ENCODE data around the gene ATE1.
A peak's percentile ranks its signal among the peaks of the same experiment; 100 is the strongest.

ATE1 gene

DNA sequence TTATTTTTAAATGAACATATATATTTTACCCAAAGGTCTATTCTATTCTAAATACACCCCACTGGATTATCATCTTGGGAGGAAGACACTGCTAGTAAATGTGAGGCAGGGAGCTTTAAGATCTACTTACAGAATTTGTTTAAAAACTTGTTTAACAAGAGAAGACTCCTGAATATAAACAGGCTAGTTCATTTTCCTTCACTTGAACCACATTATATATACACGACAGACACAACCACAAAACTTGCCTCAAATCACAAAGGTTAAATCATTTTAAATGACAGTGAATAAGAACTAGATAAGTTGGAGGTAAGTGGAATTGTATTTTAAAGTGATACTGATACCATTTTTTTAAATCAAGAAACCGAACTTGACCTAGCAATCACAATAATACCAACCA is 109.2 kb downstream of the ATE1 start:
- H3K4me3 Mint-ChIP-seq, result no peak overlapping the region
- no peak overlapping the region for H3K27ac Mint-ChIP-seq
- H3K4me1 Mint-ChIP-seq (ENCODE audit: low read depth), result peaks cover 3% of the 10 kb centered on the region
- H3K9me3 Mint-ChIP-seq, result no peaks in the 10 kb centered on the region
- no peaks in the 10 kb centered on the region for H3K27me3 Mint-ChIP-seq
- H3K36me3 Mint-ChIP-seq (ENCODE audit: low read depth), result peaks cover 33% of the 10 kb centered on the region
- no peak for DNase-seq

DNA sequence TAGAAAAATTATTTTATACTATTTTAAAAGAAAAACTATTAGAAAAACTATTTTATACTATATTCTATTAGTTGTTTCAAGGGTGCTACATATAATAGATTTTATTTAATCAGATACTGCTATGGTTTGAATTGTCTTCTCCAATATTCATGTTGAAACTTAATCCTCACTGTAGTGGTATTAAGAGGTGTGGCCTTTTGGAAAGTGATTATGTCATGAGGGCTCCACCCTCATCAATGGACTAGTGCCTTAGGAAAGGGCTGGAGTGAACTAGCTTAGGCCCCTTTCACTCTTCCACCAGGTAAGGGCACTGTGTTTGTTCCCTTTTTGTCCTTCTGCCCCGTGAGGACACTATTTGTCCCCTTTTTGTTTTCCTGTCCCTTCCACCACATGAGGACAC is 111.6 kb downstream of the ATE1 start:
- Mint-ChIP-seq H3K4me3 (no peak overlapping the region), H3K9me3 (no peaks in the 10 kb centered on the region), H3K4me1 (ENCODE audit: low read depth) (peaks cover 3% of the 10 kb centered on the region), H3K27me3 (no peaks in the 10 kb centered on the region), H3K27ac (no peak overlapping the region), H3K36me3 (ENCODE audit: low read depth) (peaks cover 21% of the 10 kb centered on the region)
- no peak for DNase-seq

DNA sequence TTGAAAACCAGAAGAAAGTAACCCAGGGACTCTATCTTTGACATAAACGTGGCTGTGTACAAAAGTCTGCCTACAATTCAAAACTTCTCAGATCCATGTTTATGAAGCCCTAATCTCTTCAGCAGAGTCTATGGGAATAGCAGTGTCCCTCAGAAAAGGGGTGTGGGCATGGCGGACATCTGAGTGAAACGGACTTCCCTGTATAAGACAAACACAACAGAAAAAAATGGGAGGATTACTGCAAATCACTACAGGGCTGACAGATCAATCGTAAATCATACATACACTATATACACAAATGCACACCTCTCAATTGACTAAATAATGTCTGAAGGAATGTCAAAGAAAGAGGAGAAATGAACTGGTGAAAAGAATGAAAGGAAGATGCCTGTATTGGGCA is 114.0 kb downstream of the ATE1 start:
- no peak overlapping the region for H3K27ac Mint-ChIP-seq
- H3K27me3 Mint-ChIP-seq, result no peaks in the 10 kb centered on the region
- peaks cover 20% of the 10 kb centered on the region for H3K36me3 Mint-ChIP-seq (ENCODE audit: low read depth)
- H3K4me1 Mint-ChIP-seq (ENCODE audit: low read depth), result peaks cover 3% of the 10 kb centered on the region
- no peak overlapping the region for H3K4me3 Mint-ChIP-seq
- no peak for DNase-seq
- H3K9me3 Mint-ChIP-seq, result no peaks in the 10 kb centered on the region

DNA sequence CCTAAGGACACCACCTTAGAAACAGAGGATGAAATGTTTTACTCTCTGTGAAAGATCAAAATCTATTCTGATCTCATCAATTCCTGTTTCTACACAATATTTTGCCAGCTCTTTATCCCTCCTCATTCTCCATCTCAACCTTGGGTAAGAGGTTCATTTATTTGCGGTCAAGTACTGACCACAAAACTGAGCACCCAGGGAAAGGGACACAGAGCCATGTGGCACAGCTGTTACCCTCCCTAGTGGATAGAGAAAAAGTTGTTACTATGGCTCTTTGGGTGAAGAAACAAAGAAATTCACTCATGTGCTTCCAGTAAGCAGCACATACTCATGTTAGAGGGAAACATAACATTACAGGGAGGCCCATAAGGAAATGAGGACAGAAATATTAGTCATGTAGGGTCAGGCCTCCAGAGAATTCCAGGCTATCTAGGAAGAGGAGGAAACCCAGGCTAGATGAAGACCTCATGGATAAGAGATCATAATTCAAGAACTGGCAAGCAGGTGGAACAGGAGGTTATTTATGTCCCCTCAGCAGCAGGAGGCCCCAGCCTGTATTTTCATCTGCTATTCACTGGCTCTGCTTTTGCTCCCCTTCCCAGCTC is 114.5 kb downstream of the ATE1 start:
- Mint-ChIP-seq H3K9me3 (no peaks in the 10 kb centered on the region), H3K27me3 (no peaks in the 10 kb centered on the region), H3K27ac (no peak overlapping the region), H3K4me3 (no peak overlapping the region), H3K4me1 (ENCODE audit: low read depth) (no peaks in the 10 kb centered on the region), H3K36me3 (ENCODE audit: low read depth) (peaks cover 22% of the 10 kb centered on the region)
- no peak for DNase-seq

DNA sequence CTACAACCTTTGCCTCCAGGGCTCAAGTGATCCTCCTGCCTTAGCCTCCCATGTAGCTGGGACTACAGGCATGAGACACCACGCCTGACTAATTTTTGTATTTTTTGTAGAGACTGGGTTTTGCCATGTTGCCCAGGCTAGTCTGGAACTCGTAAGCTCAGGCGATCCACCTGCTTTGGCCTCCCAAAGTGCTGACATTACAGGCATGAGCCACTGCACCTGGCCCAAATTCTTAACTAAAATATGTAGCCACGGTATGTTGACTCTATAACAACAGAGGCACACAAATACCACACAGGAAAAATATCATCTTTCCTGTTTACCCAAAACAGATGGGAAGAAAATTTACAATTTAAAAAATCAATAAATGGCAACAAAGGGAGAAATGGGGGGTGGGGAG is 115.8 kb downstream of the ATE1 start:
- Mint-ChIP-seq H3K4me3 (no peak overlapping the region), H3K36me3 (ENCODE audit: low read depth) (peaks cover 30% of the 10 kb centered on the region), H3K4me1 (ENCODE audit: low read depth) (no peaks in the 10 kb centered on the region), H3K27me3 (no peaks in the 10 kb centered on the region), H3K27ac (no peak overlapping the region), H3K9me3 (no peaks in the 10 kb centered on the region)
- DNase-seq, result no peak

DNA sequence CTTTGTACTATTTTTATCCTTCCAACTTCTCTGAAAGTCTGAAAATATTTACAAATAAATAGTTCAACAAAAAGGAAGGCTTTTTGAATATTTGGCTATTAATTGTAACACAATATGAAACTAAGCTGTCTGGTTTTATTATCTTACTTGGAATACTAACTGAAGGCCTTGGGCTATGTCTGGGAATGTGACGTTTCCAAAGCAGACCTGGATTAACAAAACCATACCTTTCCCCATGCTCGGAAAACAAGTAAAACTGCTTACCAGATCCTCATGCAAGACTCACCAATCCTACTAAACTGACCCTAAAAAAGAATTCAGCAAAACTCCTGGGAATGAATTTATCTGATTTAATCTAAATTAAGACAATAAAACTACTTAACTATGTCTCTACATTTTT is 116.4 kb downstream of the ATE1 start:
- Mint-ChIP-seq H3K4me3 (no peak overlapping the region), H3K9me3 (no peaks in the 10 kb centered on the region), H3K36me3 (ENCODE audit: low read depth) (peaks cover 32% of the 10 kb centered on the region), H3K4me1 (ENCODE audit: low read depth) (no peaks in the 10 kb centered on the region), H3K27ac (no peak overlapping the region), H3K27me3 (no peaks in the 10 kb centered on the region)
- no peak for DNase-seq

DNA sequence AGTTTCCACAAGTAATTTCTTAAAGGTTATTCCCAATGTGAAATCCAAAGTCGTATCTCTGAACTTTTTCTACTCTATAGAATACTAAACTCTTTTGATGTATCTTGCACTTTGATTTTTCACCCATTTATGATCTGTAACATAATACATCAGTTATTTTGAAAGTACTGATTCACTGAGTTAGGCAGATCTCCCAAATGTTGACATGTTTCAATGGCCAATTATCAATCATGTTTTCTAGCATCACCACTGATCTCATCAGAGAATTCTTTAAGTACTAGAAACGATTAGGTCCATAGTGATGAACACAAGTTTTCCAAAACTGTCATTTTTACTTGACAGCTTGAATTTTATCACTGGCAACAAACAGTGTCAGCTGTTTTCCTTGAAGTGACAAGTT is 119.0 kb downstream of the ATE1 start:
- Mint-ChIP-seq H3K36me3 (ENCODE audit: low read depth) (peaks cover 30% of the 10 kb centered on the region), H3K4me3 (no peak overlapping the region)

DNA sequence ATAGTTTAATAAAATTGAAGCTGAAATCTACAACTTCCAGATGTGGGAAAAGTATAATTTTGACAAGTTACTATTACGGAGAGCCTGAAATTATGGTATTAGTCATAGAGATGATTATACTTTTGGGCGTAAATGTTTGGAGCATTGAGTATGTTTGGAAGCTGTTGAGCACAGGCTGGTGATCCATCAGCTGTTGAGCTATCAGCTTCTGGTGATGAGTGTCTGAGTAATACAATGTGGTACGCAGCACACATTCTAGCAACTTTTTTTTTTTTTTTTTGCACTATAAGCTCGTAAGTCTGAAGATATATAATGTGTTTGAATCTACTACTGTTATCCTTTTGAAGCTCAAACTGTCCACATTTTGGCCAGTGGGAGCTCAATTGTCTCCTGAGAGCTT is 123.4 kb downstream of the ATE1 start:
- Mint-ChIP-seq H3K36me3 (ENCODE audit: low read depth) (peaks cover 42% of the 10 kb centered on the region), H3K27ac (no peak overlapping the region), H3K4me3 (no peak overlapping the region), H3K9me3 (no peaks in the 10 kb centered on the region), H3K4me1 (ENCODE audit: low read depth) (no peaks in the 10 kb centered on the region), H3K27me3 (no peaks in the 10 kb centered on the region)
- DNase-seq, result no peak

More for the DNA sequence above, 119.0 kb downstream of the ATE1 start:
- Mint-ChIP-seq H3K27ac (no peak overlapping the region), H3K4me1 (ENCODE audit: low read depth) (no peaks in the 10 kb centered on the region), H3K9me3 (no peaks in the 10 kb centered on the region), H3K27me3 (no peaks in the 10 kb centered on the region)
- no peak for DNase-seq

DNA sequence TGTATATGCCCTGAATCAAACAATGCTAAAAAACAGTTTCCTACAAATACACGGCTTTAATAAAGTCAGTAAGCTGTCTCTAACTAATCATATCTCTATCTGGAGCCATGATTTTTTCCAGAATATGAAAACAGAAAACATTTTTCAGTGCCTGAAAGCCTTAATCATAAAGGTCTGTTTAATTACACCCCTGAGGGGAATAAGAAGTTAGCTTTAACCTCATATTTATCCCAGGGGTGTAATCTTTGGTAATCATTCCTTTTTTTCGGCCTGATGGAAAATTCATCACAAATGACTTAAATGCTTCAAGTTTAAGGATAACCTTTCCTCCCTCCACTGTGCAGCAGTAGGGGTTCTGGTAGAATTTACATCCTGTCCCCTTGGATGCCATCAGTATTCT is 124.2 kb downstream of the ATE1 start:
- Mint-ChIP-seq H3K9me3 (no peaks in the 10 kb centered on the region), H3K4me1 (ENCODE audit: low read depth) (no peaks in the 10 kb centered on the region), H3K4me3 (no peak overlapping the region), H3K27ac (no peak overlapping the region), H3K36me3 (ENCODE audit: low read depth) (peaks cover 46% of the 10 kb centered on the region), H3K27me3 (no peaks in the 10 kb centered on the region)
- DNase-seq, result no peak

DNA sequence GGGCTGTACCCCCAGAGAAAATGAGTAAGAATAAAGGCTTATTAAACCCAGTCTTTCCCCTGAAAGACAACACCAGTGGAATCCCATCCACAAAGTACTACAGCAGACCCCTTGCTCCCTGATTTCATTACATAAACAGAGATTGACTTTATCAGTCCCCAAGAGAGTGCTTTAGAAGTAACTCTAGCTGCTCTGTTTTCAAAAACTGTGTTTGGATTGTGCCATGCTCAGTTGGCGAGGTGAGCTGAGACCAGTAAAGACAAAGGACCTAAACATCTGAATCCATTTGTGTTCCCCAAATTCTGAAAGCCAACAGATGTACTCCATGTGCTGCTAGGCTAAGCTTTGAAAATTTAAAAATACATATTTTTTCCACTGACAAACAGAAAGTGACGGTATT is 127.0 kb downstream of the ATE1 start:
- Mint-ChIP-seq H3K36me3 (ENCODE audit: low read depth) (peaks cover 40% of the 10 kb centered on the region), H3K27me3 (no peaks in the 10 kb centered on the region), H3K4me1 (ENCODE audit: low read depth) (no peaks in the 10 kb centered on the region), H3K4me3 (no peak overlapping the region), H3K27ac (no peak overlapping the region), H3K9me3 (no peaks in the 10 kb centered on the region)
- DNase-seq, result no peak

DNA sequence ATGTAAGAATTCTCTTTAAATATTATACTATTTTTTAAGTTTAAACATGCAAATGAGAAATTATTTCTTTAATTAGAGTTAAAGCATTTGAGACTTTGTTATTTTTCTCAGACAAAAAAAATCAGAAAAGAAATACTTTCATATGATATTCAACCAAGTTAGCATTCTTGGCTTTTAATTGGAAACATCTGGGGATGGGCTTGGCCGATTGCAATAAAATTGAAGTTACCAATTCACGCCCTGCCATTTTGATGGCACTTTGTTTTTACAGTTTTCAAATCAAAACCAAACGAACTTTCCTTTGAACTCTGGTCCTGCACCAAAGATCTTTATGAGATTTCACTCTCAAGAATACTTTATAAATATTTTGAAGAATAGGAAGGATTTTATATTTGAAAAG is 127.7 kb downstream of the ATE1 start:
- no peak overlapping the region for H3K4me3 Mint-ChIP-seq
- no peaks in the 10 kb centered on the region for H3K9me3 Mint-ChIP-seq
- H3K4me1 Mint-ChIP-seq (ENCODE audit: low read depth), result no peaks in the 10 kb centered on the region

DNA sequence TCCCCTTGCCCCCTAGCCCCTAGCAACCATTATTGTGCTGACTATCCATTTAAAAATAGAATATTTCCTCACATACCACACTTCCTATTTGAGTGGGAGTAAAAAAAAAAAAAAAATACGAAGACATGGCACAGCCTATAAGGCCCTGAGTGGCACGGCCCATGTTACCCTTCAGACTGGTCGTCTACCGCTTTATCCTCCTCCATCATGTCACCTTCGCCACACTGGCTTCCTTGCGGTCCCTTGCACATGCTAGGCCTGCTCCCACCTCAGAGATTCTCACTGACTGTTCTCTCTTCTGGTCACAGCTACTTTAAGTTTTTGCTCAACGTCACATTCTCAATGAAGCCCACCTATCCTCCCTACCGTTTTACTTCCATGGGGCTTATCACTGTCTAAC is 130.3 kb downstream of the ATE1 start:
- no peaks in the 10 kb centered on the region for H3K9me3 Mint-ChIP-seq

More for the DNA sequence above, 127.7 kb downstream of the ATE1 start:
- H3K27ac Mint-ChIP-seq, result no peak overlapping the region
- H3K36me3 Mint-ChIP-seq (ENCODE audit: low read depth), result peaks cover 47% of the 10 kb centered on the region
- no peaks in the 10 kb centered on the region for H3K27me3 Mint-ChIP-seq
- no peak for DNase-seq

DNA sequence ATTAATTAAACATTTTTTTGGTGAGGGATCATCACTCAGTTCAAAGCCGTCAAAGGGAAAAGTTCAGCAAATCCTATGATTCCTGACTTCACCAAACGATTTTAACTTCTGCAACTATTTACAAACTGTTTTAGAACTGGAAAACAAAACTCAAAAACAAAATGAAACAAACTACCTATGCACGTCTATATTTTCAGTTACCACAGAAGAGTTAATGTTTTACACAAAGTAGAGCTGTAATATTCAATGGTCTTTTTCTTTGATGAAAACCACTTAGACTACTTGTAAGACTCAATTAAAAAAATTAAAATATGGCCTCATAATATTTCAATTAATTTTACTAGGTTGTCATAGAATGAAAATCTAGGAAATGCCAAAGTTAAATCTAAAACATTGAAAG is 131.5 kb downstream of the ATE1 start:
- Mint-ChIP-seq H3K27ac (no peak overlapping the region), H3K27me3 (no peaks in the 10 kb centered on the region), H3K4me1 (ENCODE audit: low read depth) (no peaks in the 10 kb centered on the region), H3K4me3 (no peak overlapping the region), H3K9me3 (no peaks in the 10 kb centered on the region), H3K36me3 (ENCODE audit: low read depth) (peaks cover 45% of the 10 kb centered on the region)
- DNase-seq, result no peak

More for the DNA sequence above, 130.3 kb downstream of the ATE1 start:
- Mint-ChIP-seq H3K4me1 (ENCODE audit: low read depth) (no peaks in the 10 kb centered on the region), H3K36me3 (ENCODE audit: low read depth) (peaks cover 45% of the 10 kb centered on the region), H3K4me3 (no peak overlapping the region), H3K27ac (no peak overlapping the region), H3K27me3 (no peaks in the 10 kb centered on the region)
- no peak for DNase-seq

DNA sequence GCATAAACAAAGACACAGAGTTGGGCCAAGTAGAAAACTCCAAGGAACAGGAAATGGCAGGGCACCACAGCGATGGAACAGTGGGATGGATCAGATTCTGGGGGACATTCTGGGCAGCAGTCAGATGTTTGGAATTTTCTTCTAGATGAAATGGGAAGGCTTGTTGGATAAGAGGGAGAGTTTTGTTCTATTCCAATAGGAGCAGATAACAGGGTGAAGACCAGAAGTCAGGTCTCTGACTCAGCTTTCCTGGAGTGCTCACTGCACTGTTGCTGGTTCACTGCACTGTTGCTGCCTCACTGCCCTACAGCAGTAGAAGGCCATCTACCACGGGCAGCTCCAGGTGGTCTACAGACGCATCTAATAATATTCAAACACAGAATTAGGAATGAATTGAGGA is 135.6 kb downstream of the ATE1 start:
- no peaks in the 10 kb centered on the region for H3K9me3 Mint-ChIP-seq
- peak overlapping the region; percentile 18 for H3K27ac Mint-ChIP-seq
- H3K4me3 Mint-ChIP-seq, result no peak overlapping the region
- H3K27me3 Mint-ChIP-seq, result no peaks in the 10 kb centered on the region
- peaks cover 71% of the 10 kb centered on the region for H3K36me3 Mint-ChIP-seq (ENCODE audit: low read depth)
- H3K4me1 Mint-ChIP-seq (ENCODE audit: low read depth), result no peaks in the 10 kb centered on the region
- DNase-seq, result no peak

DNA sequence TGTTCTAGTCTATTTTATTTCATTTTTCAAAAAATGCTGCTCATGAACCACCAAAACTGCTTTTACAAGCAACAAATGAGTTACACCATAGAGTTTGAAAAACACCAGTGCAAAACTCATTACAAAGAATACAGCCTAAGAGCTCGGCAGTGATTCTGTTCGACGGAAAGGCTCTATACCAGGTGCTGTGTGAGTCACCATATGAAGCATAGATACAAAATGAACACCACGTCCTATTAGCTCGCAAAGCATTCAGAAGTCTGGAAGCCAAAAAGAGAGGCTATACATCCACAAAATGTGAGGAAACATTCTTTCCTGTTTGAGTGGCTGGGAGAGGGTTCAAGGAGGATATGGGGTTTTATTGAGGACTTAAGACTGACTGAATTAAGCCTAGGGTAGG is 136.1 kb downstream of the ATE1 start:
- Mint-ChIP-seq H3K36me3 (ENCODE audit: low read depth) (peaks cover 72% of the 10 kb centered on the region), H3K27me3 (no peaks in the 10 kb centered on the region), H3K4me3 (no peak overlapping the region), H3K4me1 (ENCODE audit: low read depth) (no peaks in the 10 kb centered on the region), H3K27ac (peak overlapping the region; percentile 18), H3K9me3 (no peaks in the 10 kb centered on the region)
- DNase-seq, result no peak

DNA sequence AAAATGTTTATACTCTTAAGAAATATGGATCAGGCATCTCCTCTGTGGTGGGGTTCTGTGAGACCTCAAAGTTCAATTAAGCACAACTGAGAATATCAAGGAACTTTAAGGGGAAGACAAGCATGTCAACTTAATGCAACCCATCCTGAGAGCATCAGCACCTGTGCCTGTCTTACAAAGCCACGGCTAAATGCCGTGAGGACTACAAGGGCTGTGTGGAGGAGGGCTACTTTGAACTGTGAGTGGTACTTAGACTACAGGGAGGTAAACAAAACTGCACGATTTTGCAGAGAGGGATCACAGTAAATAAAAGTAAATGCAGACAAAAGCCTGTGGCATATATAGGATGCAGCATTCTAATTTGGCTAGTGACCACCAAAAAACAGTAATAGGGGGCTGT is 139.1 kb downstream of the ATE1 start:
- Mint-ChIP-seq H3K27me3 (no peaks in the 10 kb centered on the region), H3K36me3 (ENCODE audit: low read depth) (peaks cover 63% of the 10 kb centered on the region), H3K4me3 (no peak overlapping the region), H3K4me1 (ENCODE audit: low read depth) (no peaks in the 10 kb centered on the region), H3K9me3 (no peaks in the 10 kb centered on the region), H3K27ac (no peak overlapping the region)
- DNase-seq, result no peak

All from activated T-cell treated with anti-CD3 and anti-CD28 coated beads, Interleukin-2, amount 50 U/mL, for 24 hours (primary cell).